Hepatocyte (in vitro differentiated cells): Measurements from ENCODE around the gene FBXO8. TPM values are rescaled to one million over a fixed set of nuclear protein-coding genes. Genes with fewer than 3 reads are reported as not detected.

Experiments
- DNase-seq: peaks from one replicate; pipeline ENCODE4 v3.0.0-alpha.2; 2016; ENCODE audit warnings: low spot score
- H2AFZ ChIP-seq: fragments of 200-600 bp; sonication (generic); 2 replicates; pipeline ENCODE4 v1.6.0; 2016; ENCODE audit warnings: antibody characterized with exemption, mild to moderate bottlenecking
- H3K27ac ChIP-seq: fragments of 200-600 bp; sonication (generic); 2 replicates; pipeline ENCODE4 v1.5.1; 2016; ENCODE audit warnings: mild to moderate bottlenecking
- H3K27me3 ChIP-seq: fragments of 200-600 bp; sonication (generic); 2 replicates; pipeline ENCODE4 v1.6.1; 2016
- H3K36me3 ChIP-seq: fragments of 200-600 bp; sonication (generic); replicated peaks from 2 replicates; pipeline ENCODE4 v1.5.1; 2016; ENCODE audit warnings: low read depth; ENCODE audit not compliant: insufficient read depth
- H3K4me1 ChIP-seq: fragments of 200-600 bp; sonication (generic); 2 replicates; pipeline ENCODE4 v1.5.1; 2016; ENCODE audit warnings: mild to moderate bottlenecking, moderate library complexity; ENCODE audit not compliant: insufficient read depth
- H3K4me2 ChIP-seq: fragments of 200-600 bp; sonication (generic); 2 replicates; pipeline ENCODE4 v1.6.0; 2016
- H3K4me3 ChIP-seq: fragments of 200-600 bp; sonication (generic); 2 replicates; pipeline ENCODE4 v1.5.1; 2016; ENCODE audit warnings: mild to moderate bottlenecking
- H3K79me2 ChIP-seq: fragments of 200-600 bp; sonication (generic); 2 replicates; pipeline ENCODE4 v1.6.0; 2017; ENCODE audit warnings: mild to moderate bottlenecking
- H3K9me2 ChIP-seq: fragments of 200-600 bp; sonication (generic); replicated peaks from 2 replicates; pipeline ENCODE4 v1.6.0; 2017; ENCODE audit warnings: mild to moderate bottlenecking; ENCODE audit not compliant: insufficient read depth
- H3K9me3 ChIP-seq: fragments of 200-600 bp; sonication (generic); 2 replicates; pipeline ENCODE4 v1.5.1; 2016; ENCODE audit warnings: low read depth, mild to moderate bottlenecking
- H4K20me1 ChIP-seq: fragments of 200-600 bp; sonication (generic); 2 replicates; pipeline ENCODE4 v1.6.0; 2016; ENCODE audit warnings: mild to moderate bottlenecking; ENCODE audit not compliant: insufficient read depth, poor library complexity, severe bottlenecking
- EZH2 ChIP-seq: fragments of 200-600 bp; sonication (generic); IDR thresholded peaks from 2 replicates; pipeline ENCODE4 v1.6.1; 2016; ENCODE audit warnings: antibody characterized with exemption, mild to moderate bottlenecking, borderline replicate concordance
- EZH2phosphoT487 ChIP-seq: fragments of 200-600 bp; sonication (generic); IDR thresholded peaks from one replicate; pipeline ENCODE4 v1.6.1; 2018; ENCODE audit warnings: antibody characterized with exemption, mild to moderate bottlenecking, low read depth, moderate library complexity; ENCODE audit not compliant: unreplicated experiment, severe bottlenecking
- WGBS: methylation state at CpG from one replicate; pipeline ENCODE4 v1.1.6; 2016; ENCODE audit warnings: low lambda C conversion rate; ENCODE audit errors: missing lambda C conversion rate; 5-methylcytosine and 5-hydroxymethylcytosine counted together
- polyA plus RNA-seq: library from polyadenylated mRNA; unstranded; fragments of >200 nt; fragmentation: Nextera tagmentation; extraction: Ambion mirVana; gene quantifications from 2 replicates; pipeline ENCODE4 v1.2.1, GENCODE V29; 2016
- total RNA-seq: library from RNA; depleted of rRNA; stranded (reverse); fragments of >200 nt; gene quantifications from 2 replicates; pipeline ENCODE4 v1.2.3, GENCODE V29; 2014
- TF ChIP-seq, protein P1 (sequence below): fragments of 200-600 bp; sonication (generic); IDR thresholded peaks from 2 replicates; pipeline ENCODE4 v1.5.1; 2016; ENCODE audit warnings: antibody characterized with exemption, mild to moderate bottlenecking; ENCODE audit not compliant: poor library complexity

FBXO8 gene
- total and polyA plus RNA-seq, 2 experiments from 2014 or later = 21.3 to 35.7 TPM

DNA sequence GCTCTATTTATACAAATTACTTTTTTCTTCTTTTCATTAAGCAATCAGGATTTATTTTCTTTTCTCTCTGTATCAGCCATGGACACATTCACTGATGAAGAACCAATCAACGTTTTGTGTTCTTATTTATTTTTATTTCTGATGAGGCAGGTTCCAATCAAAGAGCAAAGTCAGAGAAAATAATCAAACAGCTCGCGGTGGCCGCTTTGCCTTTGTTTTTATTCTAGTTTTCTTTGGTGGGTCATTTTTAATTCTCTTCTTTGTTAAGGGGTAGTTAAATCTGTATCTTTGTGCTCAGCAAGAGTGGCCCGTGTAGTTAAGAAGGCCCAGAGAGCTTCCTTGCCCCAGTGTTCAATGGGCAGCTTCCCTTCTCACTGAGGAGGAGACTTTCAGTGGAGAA, 71.4 kb downstream of the FBXO8 start:
- no peaks in the 10 kb centered on the region for H4K20me1 ChIP-seq
- H3K9me2 ChIP-seq = no peaks in the 10 kb centered on the region
- peak overlapping the region; percentile 15 for H3K4me3 ChIP-seq
- WGBS = 26% methylated on average over 5 of the region's 5 CpGs
- DNase-seq = no peak
- H3K79me2 ChIP-seq = no peaks in the 10 kb centered on the region
- H3K27ac ChIP-seq = peak overlapping the region; percentile 66
- no peaks in the 10 kb centered on the region for H3K36me3 ChIP-seq
- H3K27me3 ChIP-seq = peaks cover 82% of the 10 kb centered on the region
- H2AFZ ChIP-seq = peak overlapping the region; percentile 0
- H3K9me3 ChIP-seq = no peaks in the 10 kb centered on the region
- H3K4me1 ChIP-seq = peaks cover 14% of the 10 kb centered on the region
- peak overlapping the region; percentile 91 for H3K4me2 ChIP-seq
- TF ChIP-seq EZH2 = peak; percentile 83
- TF ChIP-seq EZH2phosphoT487 = peak; percentile 65
- TF ChIP-seq, protein P1, sequence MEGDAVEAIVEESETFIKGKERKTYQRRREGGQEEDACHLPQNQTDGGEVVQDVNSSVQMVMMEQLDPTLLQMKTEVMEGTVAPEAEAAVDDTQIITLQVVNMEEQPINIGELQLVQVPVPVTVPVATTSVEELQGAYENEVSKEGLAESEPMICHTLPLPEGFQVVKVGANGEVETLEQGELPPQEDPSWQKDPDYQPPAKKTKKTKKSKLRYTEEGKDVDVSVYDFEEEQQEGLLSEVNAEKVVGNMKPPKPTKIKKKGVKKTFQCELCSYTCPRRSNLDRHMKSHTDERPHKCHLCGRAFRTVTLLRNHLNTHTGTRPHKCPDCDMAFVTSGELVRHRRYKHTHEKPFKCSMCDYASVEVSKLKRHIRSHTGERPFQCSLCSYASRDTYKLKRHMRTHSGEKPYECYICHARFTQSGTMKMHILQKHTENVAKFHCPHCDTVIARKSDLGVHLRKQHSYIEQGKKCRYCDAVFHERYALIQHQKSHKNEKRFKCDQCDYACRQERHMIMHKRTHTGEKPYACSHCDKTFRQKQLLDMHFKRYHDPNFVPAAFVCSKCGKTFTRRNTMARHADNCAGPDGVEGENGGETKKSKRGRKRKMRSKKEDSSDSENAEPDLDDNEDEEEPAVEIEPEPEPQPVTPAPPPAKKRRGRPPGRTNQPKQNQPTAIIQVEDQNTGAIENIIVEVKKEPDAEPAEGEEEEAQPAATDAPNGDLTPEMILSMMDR = no peak

DNA sequence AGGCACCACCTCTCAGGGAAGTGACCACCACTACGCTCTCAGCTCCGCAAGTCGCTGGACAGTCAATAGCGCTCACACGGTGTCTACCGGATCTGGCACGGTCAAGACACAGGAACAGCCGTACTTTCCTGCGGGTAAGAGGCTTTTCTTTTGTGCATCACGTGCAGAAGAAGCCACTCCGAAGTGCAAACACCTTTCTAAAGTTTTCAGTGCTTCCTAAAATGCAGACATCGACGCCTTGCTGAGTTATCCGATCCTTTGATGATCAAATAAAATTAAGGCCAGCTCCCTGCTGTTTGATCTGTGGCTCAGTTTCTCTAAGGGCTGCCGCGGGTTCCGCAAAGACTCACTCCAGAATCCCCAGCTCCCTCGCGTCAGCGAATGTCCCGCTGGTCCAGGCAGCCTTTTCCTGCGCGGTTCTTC, 71.8 kb downstream of the FBXO8 start:
- Histone ChIP-seq H3K27me3 (peaks cover 77% of the 10 kb centered on the region), H3K27ac (peak overlapping the region; percentile 66), H3K4me2 (peak overlapping the region; percentile 91), H3K79me2 (no peaks in the 10 kb centered on the region), H3K4me1 (peaks cover 10% of the 10 kb centered on the region), H3K9me3 (no peaks in the 10 kb centered on the region), H3K36me3 (no peaks in the 10 kb centered on the region), H2AFZ (peak overlapping the region; percentile 31), H3K4me3 (peak overlapping the region; percentile 15), H3K9me2 (no peaks in the 10 kb centered on the region), H4K20me1 (no peaks in the 10 kb centered on the region)
- 10% methylated on average over 23 of the region's 23 CpGs for WGBS
- peak; percentile 87 for TF ChIP-seq EZH2
- TF ChIP-seq EZH2phosphoT487 = no peak
- no peak for DNase-seq

DNA sequence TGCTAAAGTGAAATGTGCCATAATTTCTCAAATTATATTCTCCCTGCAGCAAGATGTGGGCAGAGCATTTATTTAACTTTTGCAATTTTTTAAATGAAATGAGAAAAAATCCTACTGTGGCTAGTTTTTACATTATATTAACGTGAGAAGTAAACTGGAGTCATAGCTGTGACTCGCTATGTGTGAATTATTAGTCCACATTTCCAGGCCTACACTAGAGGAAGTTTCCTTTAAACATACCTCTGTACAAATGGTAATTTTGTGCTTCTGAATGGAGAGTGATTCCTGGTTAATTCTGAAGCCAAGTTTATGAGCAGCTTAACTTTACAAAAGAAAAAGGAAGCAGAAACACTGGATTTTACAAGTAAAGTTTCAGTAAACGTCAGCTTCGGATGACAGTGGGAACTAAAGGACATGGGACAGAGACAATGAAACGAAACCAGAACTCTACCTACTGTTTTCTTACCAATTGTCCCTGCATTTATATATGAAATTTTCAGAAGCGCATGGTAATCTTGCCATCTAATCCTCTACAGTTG, 72.4 kb downstream of the FBXO8 start:
- peaks cover 8% of the 10 kb centered on the region for H3K4me1 ChIP-seq
- no peaks in the 10 kb centered on the region for H3K79me2 ChIP-seq
- WGBS = 54% methylated on average over 6 of the region's 6 CpGs
- no peak for DNase-seq
- no peaks in the 10 kb centered on the region for H3K9me2 ChIP-seq
- H3K27ac ChIP-seq = peak overlapping the region; percentile 66
- H3K27me3 ChIP-seq = peaks cover 71% of the 10 kb centered on the region
- H4K20me1 ChIP-seq = no peaks in the 10 kb centered on the region
- no peaks in the 10 kb centered on the region for H3K36me3 ChIP-seq
- H3K4me3 ChIP-seq = peak overlapping the region; percentile 15
- H3K9me3 ChIP-seq = no peaks in the 10 kb centered on the region
- H3K4me2 ChIP-seq = peak overlapping the region; percentile 91
- no peak overlapping the region for H2AFZ ChIP-seq
- TF ChIP-seq, protein P1 = no peak
- no peak for TF ChIP-seq EZH2phosphoT487
- TF ChIP-seq EZH2 = no peak

DNA sequence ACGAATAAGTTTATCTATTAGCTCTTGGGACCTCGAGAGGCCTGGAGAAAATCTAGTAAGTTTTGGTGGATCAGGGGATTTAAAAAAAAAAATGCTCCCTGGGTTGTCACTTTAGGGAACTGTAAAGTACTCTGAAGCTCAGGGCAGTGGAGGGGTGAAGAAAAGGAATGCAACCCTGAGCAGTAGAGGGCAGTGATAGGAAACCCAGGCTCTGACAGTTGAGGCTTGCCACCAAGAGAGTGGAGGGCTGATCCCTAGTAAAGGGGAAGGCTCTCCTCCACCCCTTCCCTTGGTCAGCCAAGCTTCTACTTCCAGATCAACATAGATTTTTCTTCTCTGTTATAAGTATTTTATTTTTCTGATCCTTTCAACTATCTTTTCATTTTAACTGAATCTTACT, 73.1 kb downstream of the FBXO8 start:
- no peaks in the 10 kb centered on the region for H4K20me1 ChIP-seq
- 51% methylated on average over 2 of the region's 2 CpGs for WGBS
- H2AFZ ChIP-seq = no peak overlapping the region
- peaks cover 64% of the 10 kb centered on the region for H3K27me3 ChIP-seq
- H3K4me1 ChIP-seq = peaks cover 8% of the 10 kb centered on the region
- TF ChIP-seq EZH2phosphoT487 = no peak
- no peak for TF ChIP-seq EZH2
- TF ChIP-seq, protein P1 = no peak
- H3K79me2 ChIP-seq = no peaks in the 10 kb centered on the region
- H3K4me3 ChIP-seq = no peak overlapping the region
- no peaks in the 10 kb centered on the region for H3K9me2 ChIP-seq
- DNase-seq = no peak
- H3K36me3 ChIP-seq = no peaks in the 10 kb centered on the region
- H3K9me3 ChIP-seq = no peaks in the 10 kb centered on the region
- H3K27ac ChIP-seq = peak overlapping the region; percentile 66
- H3K4me2 ChIP-seq = peak overlapping the region; percentile 91
